HG03342 (cell line): ENCODE results near the gene SHROOM4.

Experiments used
- ATAC-seq: cut with Tn5 transposase; IDR thresholded peaks from one replicate; pipeline ENCODE4 v1.9.1; 2021; ENCODE audit warnings: mild to moderate bottlenecking, moderate library complexity; ENCODE audit not compliant: unreplicated experiment

Gene SHROOM4

GRCh38 chrX:50779694-50780093 lies 34.3 kb downstream of the SHROOM4 start:
- no peak for ATAC-seq

DNA sequence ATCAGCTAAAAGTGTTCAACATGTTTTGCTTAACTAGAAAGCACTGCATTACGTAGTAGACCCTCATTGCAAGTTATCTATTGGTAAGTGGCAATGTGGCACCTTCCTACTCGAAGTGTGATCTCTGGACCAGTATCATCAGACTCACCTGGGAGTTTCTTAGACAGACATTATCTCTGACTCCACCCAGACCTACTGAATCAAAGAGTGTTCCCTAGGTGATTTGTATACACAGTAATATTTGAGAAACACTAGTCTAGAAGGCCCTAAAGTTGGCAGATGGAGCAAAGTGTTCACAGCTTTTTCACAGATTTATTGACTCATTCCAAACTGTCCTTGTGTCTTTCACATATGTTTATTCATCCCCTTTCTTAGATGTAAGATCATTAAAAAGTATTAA lies 35.7 kb downstream of the SHROOM4 start:
- no peak for ATAC-seq

DNA sequence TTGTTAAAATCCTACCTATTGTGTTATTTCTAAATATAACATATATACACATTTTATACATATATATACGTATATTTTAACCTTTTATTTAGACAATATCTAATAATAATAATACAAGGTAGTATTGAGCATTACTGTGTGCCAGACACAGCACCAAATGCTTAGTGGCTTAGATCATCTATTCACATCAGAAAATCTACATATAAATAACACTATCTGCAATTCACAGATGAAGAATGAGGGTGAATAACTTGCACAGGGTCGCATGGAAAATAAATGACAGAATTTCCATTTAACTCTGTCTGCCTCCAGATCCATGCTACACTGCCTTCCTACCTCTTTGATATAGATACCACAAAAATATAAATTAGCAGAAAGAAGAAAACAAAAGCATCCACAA lies 37.7 kb downstream of the SHROOM4 start:
- no peak for ATAC-seq

- ATAC-seq, result no peak
These were observed 42.6 kb downstream of the SHROOM4 start for GRCh38 chrX:50771382-50771781.

GRCh38 chrX:50770702-50771101 lies 43.3 kb downstream of the SHROOM4 start:
- ATAC-seq, result no peak

DNA sequence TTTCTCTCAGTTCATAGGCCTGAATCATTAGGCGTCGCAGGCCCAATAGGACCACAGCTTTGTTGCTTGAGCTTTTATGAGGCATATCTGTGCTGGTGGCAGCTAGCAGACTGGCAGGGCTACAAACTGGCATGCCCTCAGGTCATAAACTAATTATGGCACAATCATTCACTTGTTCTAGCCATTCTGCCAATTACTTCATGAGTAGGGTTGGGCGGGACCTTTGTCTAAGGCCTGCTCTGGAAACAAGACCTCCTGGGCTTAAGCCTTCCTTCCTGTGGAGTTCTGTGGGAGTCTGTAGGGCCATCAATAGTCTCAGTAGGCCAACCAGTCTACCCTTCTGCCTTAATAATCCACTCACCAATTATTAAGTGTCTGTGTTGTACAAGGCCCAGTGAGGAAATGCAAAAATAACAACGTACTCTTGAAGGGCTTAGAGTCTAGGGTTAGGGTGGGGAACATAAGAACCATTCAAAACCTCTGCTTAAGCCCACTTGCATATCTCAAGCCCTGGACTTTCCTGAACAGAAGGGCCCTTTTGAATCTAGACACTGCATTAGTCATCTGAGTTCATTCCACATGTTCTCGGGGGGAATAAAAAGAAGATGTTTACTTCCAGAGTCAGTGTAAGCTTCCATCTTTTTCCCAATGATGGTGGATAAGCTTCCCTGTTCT lies 44.5 kb downstream of the SHROOM4 start:
- ATAC-seq, result no peak

DNA sequence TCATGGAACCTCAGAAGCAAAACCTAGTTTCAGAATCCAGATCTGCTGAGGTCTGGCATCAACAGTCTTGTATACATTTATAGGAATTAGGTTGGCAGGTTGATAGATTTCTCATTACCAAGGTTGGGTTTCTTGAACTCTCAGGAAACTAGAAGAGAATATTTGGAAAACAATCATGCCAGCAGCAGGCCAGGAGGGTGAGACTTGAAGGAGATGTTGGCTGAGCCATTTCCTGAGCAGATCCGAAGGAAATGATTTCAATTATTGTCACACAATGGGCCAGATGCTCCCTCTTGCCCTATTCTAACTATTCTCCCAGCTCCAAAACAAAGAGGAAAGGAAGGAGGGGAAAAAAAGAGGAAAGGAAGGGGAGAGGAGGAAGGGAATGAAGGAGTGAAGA lies 45.2 kb downstream of the SHROOM4 start:
- no peak for ATAC-seq

- no peak for ATAC-seq
These were observed 48.0 kb downstream of the SHROOM4 start for GRCh38 chrX:50765986-50766385.

GRCh38 chrX:50762578-50762977 lies 51.4 kb downstream of the SHROOM4 start:
- no peak for ATAC-seq

DNA sequence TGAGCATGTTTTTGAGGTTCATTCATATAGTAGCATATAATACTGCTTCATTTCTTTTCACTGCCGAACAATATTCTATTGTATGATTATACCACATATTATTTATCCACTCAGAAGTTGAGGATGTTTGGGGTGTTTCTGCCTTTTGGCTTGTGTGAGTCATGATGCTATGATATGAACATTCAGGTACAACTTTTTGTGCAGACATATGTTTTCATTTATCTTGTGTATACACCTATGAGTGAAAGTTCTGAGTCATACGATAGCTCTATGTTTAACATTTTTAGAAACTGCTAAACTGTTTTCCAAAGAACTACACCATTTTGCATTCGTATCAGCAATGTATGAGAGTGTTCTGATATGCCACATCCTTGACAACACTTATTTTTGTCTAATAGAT lies 57.7 kb downstream of the SHROOM4 start:
- ATAC-seq, result no peak

- ATAC-seq, result no peak
These were observed 62.9 kb downstream of the SHROOM4 start for GRCh38 chrX:50751091-50751490.

DNA sequence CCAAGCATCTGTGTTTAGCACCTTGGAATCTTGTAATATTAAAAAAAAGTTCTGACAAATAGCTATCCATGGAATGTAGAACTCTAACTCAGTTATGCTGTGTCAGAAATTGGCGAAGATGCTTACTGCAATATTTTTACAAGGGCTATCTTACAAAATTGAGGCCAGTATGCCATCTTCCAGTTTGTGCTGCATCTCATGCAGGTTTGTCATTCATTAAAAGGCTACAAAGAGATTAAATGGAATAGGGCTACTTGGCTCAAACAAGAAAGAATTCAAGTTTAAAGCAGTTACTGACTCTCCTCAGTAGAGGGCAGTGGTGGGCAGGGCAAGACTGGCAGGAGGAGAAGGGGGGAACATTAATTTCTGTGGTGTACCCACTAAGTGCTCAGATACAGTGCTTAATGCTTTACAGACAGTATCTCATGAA lies 66.5 kb downstream of the SHROOM4 start:
- no peak for ATAC-seq

DNA sequence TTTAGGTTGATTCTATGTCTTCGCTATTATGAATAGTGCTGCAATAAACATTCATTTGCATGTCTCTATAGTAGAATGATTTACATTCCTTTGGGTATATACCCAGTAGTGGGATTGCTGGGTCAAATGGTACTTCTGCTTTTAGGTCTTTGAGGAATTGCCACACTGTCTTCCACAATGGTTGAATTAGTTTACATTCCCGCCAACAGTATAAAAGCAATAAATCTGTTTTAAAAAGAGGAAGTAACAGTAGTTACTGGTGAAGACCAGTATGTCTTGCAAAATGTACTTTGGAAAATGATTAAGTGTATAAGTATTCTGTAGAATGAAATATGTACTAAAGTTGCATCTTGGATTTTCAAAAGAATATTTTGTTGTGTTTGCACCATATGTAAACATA lies 77.3 kb downstream of the SHROOM4 start:
- ATAC-seq, result no peak

GRCh38 chrX:50726296-50726695 lies 87.7 kb downstream of the SHROOM4 start:
- no peak for ATAC-seq

DNA sequence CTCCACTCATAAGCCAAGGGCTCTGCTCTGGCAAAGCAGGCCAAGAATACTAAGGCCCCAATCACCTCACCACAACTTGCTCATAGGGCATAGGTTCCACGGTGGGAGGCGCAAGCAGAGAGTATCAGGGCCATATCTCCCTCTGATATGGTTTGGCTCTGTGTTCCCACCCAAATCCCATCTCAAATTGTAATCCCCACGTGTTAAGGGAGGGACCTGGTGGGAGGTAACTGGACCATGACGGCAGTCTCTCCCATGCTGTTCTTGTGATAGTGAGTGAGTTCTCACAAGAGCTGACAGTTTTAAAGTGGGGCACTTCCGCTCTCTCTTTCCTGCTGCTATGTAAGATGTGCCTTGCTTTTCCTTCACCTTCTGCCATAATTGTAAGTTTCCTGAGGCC lies 88.7 kb downstream of the SHROOM4 start:
- ATAC-seq, result no peak

GRCh38 chrX:50723006-50723405 lies 91.0 kb downstream of the SHROOM4 start:
- no peak for ATAC-seq

DNA sequence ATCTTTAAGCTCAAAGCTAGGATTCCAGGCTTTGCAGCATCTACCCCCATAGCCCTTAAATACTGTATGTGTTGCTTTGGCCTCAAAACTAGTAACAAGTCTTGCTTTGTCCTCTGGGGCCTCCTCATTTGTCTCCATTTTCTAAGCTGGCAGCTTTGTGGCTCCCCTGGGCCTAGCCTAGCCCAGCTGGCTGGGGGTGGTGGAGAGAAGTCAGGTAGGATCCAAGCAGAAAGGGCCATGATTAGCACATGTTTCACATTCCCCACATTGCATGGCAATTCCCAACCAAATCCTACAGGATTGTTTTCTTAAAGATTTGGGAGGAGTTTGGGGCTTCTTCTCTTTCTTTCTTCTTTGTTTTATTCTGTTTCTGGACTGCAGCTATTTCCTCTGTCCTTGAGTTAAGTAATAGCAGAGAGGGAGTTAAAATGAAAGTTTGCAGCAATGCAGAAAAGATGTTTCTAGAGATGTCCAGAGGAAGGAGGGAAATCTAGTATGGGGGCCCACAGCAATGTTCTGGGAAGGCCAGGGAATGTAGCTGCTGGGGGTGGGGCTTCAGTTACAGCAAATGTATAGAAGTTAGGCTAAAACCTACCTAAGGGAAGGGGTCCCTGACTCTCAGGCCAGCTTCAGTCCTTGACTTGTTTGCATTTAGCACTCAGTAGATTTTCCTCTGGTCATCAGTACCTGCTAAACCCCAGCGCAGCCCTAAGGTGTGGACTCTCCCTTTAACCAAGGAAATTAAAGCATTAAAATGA lies 92.1 kb downstream of the SHROOM4 start:
- ATAC-seq, result no peak

GRCh38 chrX:50719614-50720013 lies 94.4 kb downstream of the SHROOM4 start:
- ATAC-seq, result no peak

GRCh38 chrX:50718776-50719175 lies 95.2 kb downstream of the SHROOM4 start:
- ATAC-seq, result no peak

GRCh38 chrX:50716706-50717105 lies 97.3 kb downstream of the SHROOM4 start:
- ATAC-seq, result no peak

- ATAC-seq, result no peak
These were observed 101.2 kb downstream of the SHROOM4 start for GRCh38 chrX:50712777-50713176.

- ATAC-seq, result no peak
These were observed 102.1 kb downstream of the SHROOM4 start for GRCh38 chrX:50711907-50712306.
